ENCODE results near the gene ELOVL3.

DNA sequence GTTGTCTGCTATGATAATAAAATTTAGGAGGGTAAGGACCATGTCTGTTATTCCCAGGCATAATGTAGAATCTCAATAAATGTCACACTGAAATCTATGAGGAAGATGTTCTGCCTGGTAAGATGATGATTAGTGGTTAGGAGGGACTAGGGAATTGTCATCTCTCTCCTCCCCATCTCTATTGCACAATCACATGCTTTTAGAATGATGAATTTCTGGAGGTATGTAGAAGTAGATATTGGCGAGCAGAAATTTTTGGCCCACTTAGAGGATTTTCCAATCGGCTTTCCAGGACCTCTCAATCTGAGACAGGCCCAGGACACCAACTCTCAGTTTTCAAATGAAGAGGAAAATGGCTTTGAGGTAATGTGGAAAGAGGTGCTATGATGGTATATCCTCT is 17.2 kb downstream of the ELOVL3 start:
- TF ChIP-seq, protein P1, sequence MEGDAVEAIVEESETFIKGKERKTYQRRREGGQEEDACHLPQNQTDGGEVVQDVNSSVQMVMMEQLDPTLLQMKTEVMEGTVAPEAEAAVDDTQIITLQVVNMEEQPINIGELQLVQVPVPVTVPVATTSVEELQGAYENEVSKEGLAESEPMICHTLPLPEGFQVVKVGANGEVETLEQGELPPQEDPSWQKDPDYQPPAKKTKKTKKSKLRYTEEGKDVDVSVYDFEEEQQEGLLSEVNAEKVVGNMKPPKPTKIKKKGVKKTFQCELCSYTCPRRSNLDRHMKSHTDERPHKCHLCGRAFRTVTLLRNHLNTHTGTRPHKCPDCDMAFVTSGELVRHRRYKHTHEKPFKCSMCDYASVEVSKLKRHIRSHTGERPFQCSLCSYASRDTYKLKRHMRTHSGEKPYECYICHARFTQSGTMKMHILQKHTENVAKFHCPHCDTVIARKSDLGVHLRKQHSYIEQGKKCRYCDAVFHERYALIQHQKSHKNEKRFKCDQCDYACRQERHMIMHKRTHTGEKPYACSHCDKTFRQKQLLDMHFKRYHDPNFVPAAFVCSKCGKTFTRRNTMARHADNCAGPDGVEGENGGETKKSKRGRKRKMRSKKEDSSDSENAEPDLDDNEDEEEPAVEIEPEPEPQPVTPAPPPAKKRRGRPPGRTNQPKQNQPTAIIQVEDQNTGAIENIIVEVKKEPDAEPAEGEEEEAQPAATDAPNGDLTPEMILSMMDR (IDR thresholded peaks at IDR 0.05) = no peak
- no peak for TF ChIP-seq POLR2A (IDR thresholded peaks at IDR 0.05)
